ENCODE measurements around the gene PRKN.

GRCh38 chr6:161378115-161378514 is 1349.5 kb downstream of the PRKN start:
- no peak for TF ChIP-seq CTCF (conservative IDR thresholded peaks at IDR 0.05)
- TF ChIP-seq ZFX (IDR thresholded peaks at IDR 0.05) = no peak

Data from C4-2B (cell line).